AG09309 (cell line): Measurements from ENCODE around the gene CCDC82.

Experiments used
- DNase-seq: peaks from one replicate; pipeline ENCODE4 v3.0.0-alpha.2; 2010; ENCODE audit warnings: low read depth
- H3K4me3 ChIP-seq: 2 replicates; pipeline ENCODE4 v1.5.1; 2011; ENCODE audit warnings: mild to moderate bottlenecking, low read depth, low read length, moderate library complexity; ENCODE audit not compliant: control insufficient read depth
- CTCF ChIP-seq: IDR thresholded peaks from 2 replicates; pipeline ENCODE4 v1.5.1; 2011; ENCODE audit warnings: mild to moderate bottlenecking, low read depth, low read length, inconsistent platforms; ENCODE audit not compliant: insufficient read depth, control insufficient read depth; ENCODE audit errors: missing control alignments

The CCDC82 gene

GRCh38 chr11:96324912-96325311 is 64.8 kb downstream of the CCDC82 start:
- no peak for DNase-seq
- no peak for TF ChIP-seq CTCF
- no peak overlapping the region for H3K4me3 ChIP-seq

- H3K4me3 ChIP-seq: no peak overlapping the region
- DNase-seq: no peak
- no peak for TF ChIP-seq CTCF
Measured at GRCh38 chr11:96323642-96323985, 66.1 kb downstream of the CCDC82 start.

GRCh38 chr11:96322775-96323641 is 66.7 kb downstream of the CCDC82 start:
- no peak for TF ChIP-seq CTCF
- H3K4me3 ChIP-seq: no peak overlapping the region
- DNase-seq: no peak

GRCh38 chr11:96321091-96321490 is 68.6 kb downstream of the CCDC82 start:
- H3K4me3 ChIP-seq: no peak overlapping the region
- DNase-seq: no peak
- no peak for TF ChIP-seq CTCF

DNA sequence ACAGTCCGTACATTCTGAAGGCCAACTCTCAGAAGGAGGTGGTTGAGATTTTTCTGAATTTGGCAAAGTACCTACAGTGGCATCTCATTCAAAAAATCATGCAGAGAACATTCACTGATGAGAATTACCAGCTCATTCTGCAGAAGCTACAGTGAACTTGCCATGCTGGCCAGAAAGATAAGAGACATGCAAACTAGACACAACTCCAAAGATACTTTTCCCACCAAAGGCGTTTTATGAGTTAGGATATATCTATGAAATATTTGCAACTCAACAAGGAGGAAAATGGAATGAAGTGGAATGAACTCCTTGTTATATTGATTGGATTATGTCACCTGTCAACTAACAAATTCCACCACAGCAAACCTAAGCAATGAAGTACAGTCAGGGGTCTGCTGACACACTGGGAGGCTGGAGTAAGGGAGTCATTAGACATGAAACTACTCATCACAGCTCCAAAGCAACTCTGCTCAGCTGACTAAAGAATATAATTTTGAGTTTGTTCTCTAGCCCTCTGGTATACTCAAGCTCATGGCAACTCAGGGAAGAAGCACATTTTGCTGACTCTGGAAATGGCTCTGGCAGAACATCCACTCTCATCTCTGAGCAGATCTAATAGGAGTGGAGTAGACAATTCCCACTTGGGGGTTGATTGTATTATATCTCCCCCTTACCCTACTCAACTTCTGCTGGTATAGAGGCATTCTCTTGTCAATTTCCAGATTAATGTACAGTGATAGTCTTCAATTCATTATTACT is 69.6 kb downstream of the CCDC82 start:
- TF ChIP-seq CTCF: no peak
- no peak for DNase-seq
- no peak overlapping the region for H3K4me3 ChIP-seq

GRCh38 chr11:96318850-96319249 is 70.9 kb downstream of the CCDC82 start:
- TF ChIP-seq CTCF: no peak
- H3K4me3 ChIP-seq: no peak overlapping the region
- DNase-seq: no peak
